Measurements from ENCODE around the gene C17orf114.
A peak's percentile ranks its signal among the peaks of the same experiment; 100 is the strongest.
"Not testable (repeated sequence)": the region's sequence is repeated elsewhere in the genome, so short reads cannot be mapped to it uniquely, and the experiment has no call there.

Gene C17orf114

GRCh38 chr17:4834681-4835020, 32.5 kb upstream of the C17orf114 start:
- Histone ChIP-seq H3K27me3 (ENCODE audit: insufficient read depth, low read length) (no peaks in the 10 kb centered on the region), H3K9me3 (ENCODE audit: low read depth, low read length) (no peaks in the 10 kb centered on the region), H3K4me3 (ENCODE audit: low read length) (no peak overlapping the region), H3K4me1 (ENCODE audit: insufficient read depth, low read length) (peaks cover 30% of the 10 kb centered on the region)

DNA sequence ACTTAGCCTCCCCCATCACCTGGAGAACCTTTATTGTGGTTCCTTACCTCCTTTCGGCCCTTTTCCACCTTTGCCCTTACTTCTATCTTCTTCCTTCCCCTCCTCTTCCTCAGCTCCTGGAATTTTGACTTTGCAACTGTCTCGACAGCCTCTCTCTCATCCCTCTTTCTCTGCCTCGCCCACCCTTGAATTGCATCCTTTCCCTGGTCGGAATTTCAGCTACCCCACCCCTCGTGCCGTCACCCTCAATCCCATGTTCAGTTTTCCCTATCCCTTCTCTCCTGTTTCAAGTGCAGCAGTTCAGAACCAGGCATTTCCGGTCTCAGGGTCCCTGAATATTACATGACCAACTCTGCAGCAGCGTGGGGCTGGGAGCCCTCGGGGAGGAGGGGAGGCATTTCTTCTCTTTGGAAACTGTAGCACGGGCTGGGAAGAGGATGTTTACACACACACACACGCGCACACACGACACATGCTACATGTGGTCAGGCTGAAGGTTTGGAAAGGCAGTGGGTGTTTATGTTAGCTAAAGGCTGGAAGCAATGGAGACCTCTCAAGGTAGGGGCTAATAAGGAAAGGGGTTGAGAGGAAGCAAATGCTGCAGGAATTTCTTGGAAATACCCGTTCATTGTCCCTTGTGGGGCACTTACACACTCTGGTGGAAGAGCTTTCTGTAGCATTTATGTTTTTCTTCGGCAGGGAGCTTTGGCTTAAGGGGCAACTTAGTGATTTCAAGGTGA, 32.0 kb upstream of the C17orf114 start:
- Histone ChIP-seq H3K4me3 (ENCODE audit: low read length) (peak overlapping the region; percentile 78), H3K9me3 (ENCODE audit: low read depth, low read length) (no peaks in the 10 kb centered on the region), H3K27me3 (ENCODE audit: insufficient read depth, low read length) (no peaks in the 10 kb centered on the region), H3K4me1 (ENCODE audit: insufficient read depth, low read length) (peaks cover 30% of the 10 kb centered on the region)

DNA sequence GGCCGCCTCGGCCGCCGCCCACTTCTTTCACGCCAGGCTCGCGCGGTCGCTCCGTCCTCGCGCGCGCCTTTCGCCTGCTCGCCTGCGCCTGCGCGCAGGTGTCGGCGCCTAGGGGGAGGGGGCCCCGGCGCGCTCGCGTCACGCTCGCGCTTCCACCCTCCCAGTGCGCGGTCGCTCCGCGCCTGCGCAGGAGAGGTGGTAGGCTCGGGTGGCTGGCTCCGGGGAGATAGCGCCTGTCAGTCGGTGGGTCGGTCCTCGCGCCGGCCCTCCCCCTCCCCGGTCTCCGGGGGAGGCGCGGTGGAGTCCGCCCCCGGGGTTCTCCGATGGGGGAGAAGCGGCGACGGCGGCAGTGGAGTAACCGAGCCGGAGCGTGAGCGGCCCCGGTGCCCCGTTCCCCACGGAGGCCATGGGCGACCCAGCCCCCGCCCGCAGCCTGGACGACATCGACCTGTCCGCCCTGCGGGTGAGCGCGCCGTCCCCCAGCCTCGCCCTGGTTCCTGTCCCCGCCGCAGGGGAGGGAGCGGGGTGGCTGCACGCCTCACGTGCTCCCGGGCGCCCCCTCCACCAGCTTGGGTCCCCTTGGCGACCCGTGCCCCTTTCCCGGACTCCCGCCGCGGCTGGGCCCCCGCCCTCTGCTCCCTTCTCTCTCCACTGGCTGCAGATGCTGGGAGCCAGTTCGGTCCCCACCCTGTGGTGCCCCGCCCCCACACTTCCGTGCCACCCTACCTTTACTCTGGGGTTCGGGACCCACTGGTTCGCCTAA, 31.2 kb upstream of the C17orf114 start, which contains the start of gene MINK1:
Gene MINK1 (plus strand): TSS at position 163 of the 763 bp plus-strand sequence. CDS start 244 bp downstream, at position 407.
- peaks cover 30% of the 10 kb centered on the region for H3K4me1 ChIP-seq (ENCODE audit: insufficient read depth, low read length)
- H3K27me3 ChIP-seq (ENCODE audit: insufficient read depth, low read length): no peaks in the 10 kb centered on the region
- H3K9me3 ChIP-seq (ENCODE audit: low read depth, low read length): no peaks in the 10 kb centered on the region
- peak within 1 kb of the TSS; percentile 78 for H3K4me3 ChIP-seq (ENCODE audit: low read length)

DNA sequence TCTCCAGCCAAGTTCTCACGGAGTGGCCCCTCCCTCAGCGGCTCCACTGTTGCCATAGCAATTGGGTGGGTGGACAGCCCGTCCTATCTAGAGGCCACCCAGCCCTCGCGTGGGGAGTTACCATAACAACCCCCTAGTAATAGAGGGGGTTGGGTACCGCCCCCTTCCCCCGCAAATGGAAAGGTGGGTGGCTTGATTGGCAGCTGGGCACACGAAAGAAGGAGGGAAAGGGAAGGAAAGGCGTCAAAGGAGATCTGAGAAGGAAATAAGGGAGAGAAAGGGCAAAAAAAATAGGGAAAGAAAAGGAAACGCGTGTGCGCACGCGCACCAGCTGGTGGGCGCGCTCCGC, 30.7 kb upstream of the C17orf114 start:
- Histone ChIP-seq H3K4me3 (ENCODE audit: low read length) (peak overlapping the region; percentile 78), H3K4me1 (ENCODE audit: insufficient read depth, low read length) (peaks cover 30% of the 10 kb centered on the region)
- not testable (repeated sequence) for H3K9me3 ChIP-seq (ENCODE audit: low read depth, low read length); H3K27me3 ChIP-seq (ENCODE audit: insufficient read depth, low read length)

GRCh38 chr17:4827399-4827798, 25.3 kb upstream of the C17orf114 start:
- Histone ChIP-seq H3K27me3 (ENCODE audit: insufficient read depth, low read length) (no peaks in the 10 kb centered on the region), H3K4me1 (ENCODE audit: insufficient read depth, low read length) (no peaks in the 10 kb centered on the region), H3K4me3 (ENCODE audit: low read length) (no peak overlapping the region), H3K9me3 (ENCODE audit: low read depth, low read length) (no peaks in the 10 kb centered on the region)

- Histone ChIP-seq H3K9me3 (ENCODE audit: low read depth, low read length) (no peaks in the 10 kb centered on the region), H3K27me3 (ENCODE audit: insufficient read depth, low read length) (no peaks in the 10 kb centered on the region), H3K4me3 (ENCODE audit: low read length) (no peak overlapping the region), H3K4me1 (ENCODE audit: insufficient read depth, low read length) (no peaks in the 10 kb centered on the region)
Observed at GRCh38 chr17:4823373-4824089, 21.4 kb upstream of the C17orf114 start.

GRCh38 chr17:4822835-4823234, 20.7 kb upstream of the C17orf114 start:
- Histone ChIP-seq H3K4me1 (ENCODE audit: insufficient read depth, low read length) (no peaks in the 10 kb centered on the region), H3K9me3 (ENCODE audit: low read depth, low read length) (no peaks in the 10 kb centered on the region), H3K4me3 (ENCODE audit: low read length) (no peak overlapping the region), H3K27me3 (ENCODE audit: insufficient read depth, low read length) (no peaks in the 10 kb centered on the region)

DNA sequence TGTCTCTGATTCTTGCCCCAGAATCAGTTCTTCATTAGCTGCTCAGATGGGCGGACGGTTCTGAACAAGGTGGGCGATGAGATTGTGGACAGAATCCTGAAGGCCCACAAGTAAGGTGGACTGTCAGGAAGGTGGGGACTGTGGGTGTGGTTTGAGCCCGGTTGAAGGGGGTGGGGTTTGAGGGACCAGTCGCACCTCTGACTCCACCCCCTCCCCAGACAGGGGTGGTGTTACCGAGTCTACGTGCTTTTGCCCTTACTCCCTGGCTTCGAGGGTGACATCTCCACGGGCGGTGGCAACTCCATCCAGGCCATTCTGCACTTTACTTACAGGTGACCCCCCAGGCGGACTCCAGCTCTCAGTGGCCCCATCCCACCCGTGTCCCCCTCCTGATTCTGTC, 16.1 kb upstream of the C17orf114 start:
- Histone ChIP-seq H3K4me3 (ENCODE audit: low read length) (no peak overlapping the region), H3K9me3 (ENCODE audit: low read depth, low read length) (no peaks in the 10 kb centered on the region), H3K4me1 (ENCODE audit: insufficient read depth, low read length) (no peaks in the 10 kb centered on the region), H3K27me3 (ENCODE audit: insufficient read depth, low read length) (no peaks in the 10 kb centered on the region)

- no peaks in the 10 kb centered on the region for H3K4me1 ChIP-seq (ENCODE audit: insufficient read depth, low read length)
- H3K9me3 ChIP-seq (ENCODE audit: low read depth, low read length): no peaks in the 10 kb centered on the region
- H3K27me3 ChIP-seq (ENCODE audit: insufficient read depth, low read length): no peaks in the 10 kb centered on the region
- no peak overlapping the region for H3K4me3 ChIP-seq (ENCODE audit: low read length)
Observed at GRCh38 chr17:4816826-4817225, 14.7 kb upstream of the C17orf114 start.

DNA sequence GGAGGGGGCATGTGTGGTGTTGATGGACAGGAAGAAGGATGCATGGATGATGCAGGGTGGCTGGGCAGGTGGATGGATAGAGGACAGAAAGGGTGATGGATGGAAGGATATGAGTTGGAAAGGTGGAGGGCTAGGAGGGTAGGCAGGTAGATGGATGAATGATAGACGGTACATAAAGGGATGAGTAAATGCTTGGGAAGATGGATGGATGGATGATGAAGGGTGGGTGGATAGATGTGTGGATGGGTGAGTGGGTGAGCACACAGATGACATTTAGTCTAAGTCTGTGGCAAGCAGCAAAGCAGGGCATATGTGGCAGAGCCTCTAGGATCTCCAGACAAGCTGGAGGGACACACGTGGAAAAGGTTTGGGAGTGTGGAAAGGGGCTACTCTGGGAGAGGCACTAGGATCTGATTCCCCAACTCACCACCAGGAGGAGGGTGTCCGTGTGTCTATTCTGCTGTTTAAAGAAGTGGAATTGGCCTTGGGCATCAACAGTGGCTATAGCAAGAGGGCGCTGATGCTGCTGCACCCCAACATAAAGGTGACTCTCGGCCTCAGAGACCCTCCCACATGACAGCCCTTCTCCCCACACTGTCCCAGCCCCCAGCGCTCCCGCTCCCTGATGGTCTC, 13.0 kb upstream of the C17orf114 start:
- Histone ChIP-seq H3K9me3 (ENCODE audit: low read depth, low read length) (no peaks in the 10 kb centered on the region), H3K4me3 (ENCODE audit: low read length) (no peak overlapping the region), H3K4me1 (ENCODE audit: insufficient read depth, low read length) (no peaks in the 10 kb centered on the region), H3K27me3 (ENCODE audit: insufficient read depth, low read length) (no peaks in the 10 kb centered on the region)

DNA sequence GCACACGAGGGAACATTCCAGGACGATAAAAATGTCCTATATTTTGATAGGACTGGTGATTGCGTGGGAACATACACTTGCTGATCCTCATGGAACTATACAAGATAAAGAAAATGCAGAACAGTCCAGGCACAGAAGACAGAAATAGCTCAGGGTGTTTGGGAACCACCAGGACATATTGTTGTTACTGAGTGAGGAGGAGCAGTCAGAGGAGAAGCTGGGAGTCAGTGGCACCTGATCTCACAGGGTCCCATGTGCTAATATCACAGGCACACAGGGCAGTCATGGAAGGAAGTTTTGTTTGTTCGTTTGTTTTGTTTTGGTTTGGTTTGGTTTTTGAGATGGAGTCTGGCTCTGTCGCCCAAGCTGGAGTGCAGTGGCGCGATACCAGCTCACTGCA, 10.6 kb upstream of the C17orf114 start:
- Histone ChIP-seq H3K9me3 (ENCODE audit: low read depth, low read length) (no peaks in the 10 kb centered on the region), H3K4me1 (ENCODE audit: insufficient read depth, low read length) (peaks cover 7% of the 10 kb centered on the region), H3K4me3 (ENCODE audit: low read length) (no peak overlapping the region), H3K27me3 (ENCODE audit: insufficient read depth, low read length) (no peaks in the 10 kb centered on the region)

DNA sequence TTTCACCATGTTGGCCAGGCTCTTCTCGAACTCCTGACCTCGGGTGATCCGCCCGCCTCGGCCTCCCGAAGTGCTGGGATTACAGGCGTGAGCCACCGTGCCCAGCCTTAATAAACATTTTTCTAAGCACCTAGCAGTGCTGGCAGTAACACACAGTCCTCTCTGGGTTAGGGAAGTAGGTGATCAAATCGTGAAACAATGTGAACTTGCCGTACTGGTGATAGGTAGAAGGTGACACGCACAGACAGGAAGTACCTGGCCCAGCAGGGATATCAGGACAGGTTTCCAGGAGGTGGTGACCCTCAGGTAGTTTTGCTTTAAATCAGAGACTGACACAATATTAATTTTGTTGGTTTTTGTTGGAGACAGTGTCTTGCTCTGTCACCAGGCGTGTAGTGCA, 9.3 kb upstream of the C17orf114 start:
- no peak overlapping the region for H3K4me3 ChIP-seq (ENCODE audit: low read length)
- H3K4me1 ChIP-seq (ENCODE audit: insufficient read depth, low read length): peaks cover 12% of the 10 kb centered on the region
- H3K27me3 ChIP-seq (ENCODE audit: insufficient read depth, low read length): no peaks in the 10 kb centered on the region
- no peaks in the 10 kb centered on the region for H3K9me3 ChIP-seq (ENCODE audit: low read depth, low read length)

DNA sequence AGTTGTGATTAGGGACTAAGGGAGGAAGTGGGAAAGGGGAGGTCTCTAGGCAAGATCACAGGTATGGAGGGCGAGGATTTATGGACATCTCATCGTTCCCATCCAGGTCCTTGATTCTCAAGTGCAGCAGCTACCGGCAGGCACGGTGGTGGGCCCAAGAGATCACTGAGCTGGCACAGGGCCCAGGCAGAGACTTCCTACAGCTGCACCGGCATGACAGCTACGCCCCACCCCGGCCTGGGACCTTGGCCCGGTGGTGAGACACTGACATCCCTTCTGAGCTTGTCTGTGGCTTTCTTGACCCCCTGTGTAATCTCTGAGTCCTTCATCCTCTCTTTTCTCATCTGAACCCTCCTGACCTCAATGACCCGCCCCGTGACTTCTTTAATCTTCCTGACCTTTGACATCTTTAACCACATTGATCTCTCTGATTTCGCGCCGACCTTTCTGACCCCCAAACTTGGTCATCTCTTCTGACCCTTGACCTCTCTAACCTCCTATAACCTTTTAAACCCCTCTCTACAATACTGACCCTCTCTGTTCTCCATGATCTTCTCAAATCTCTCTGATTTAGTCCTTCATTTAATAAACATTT, 8.7 kb upstream of the C17orf114 start:
- Histone ChIP-seq H3K4me3 (ENCODE audit: low read length) (no peak overlapping the region), H3K27me3 (ENCODE audit: insufficient read depth, low read length) (peaks cover 5% of the 10 kb centered on the region)

GRCh38 chr17:4808378-4808767, 6.2 kb upstream of the C17orf114 start:
- Histone ChIP-seq H3K4me1 (ENCODE audit: insufficient read depth, low read length) (peaks cover 15% of the 10 kb centered on the region), H3K9me3 (ENCODE audit: low read depth, low read length) (no peaks in the 10 kb centered on the region), H3K4me3 (ENCODE audit: low read length) (no peak overlapping the region), H3K27me3 (ENCODE audit: insufficient read depth, low read length) (peaks cover 5% of the 10 kb centered on the region)

More for the DNA sequence above, 8.7 kb upstream of the C17orf114 start:
- H3K9me3 ChIP-seq (ENCODE audit: low read depth, low read length): no peaks in the 10 kb centered on the region
- H3K4me1 ChIP-seq (ENCODE audit: insufficient read depth, low read length): peaks cover 15% of the 10 kb centered on the region

All from mononuclear cell (primary cell).